SK-N-SH (cell line): ENCODE results near the gene PBX1. TPM values are rescaled to one million over a fixed set of nuclear protein-coding genes. Genes with fewer than 3 reads are reported as not detected.
"Not testable (repeated sequence)": the region's sequence is repeated elsewhere in the genome, so short reads cannot be mapped to it uniquely, and the experiment has no call there.

ENCODE experiments used
- CTCF ChIA-PET: fragments of 300-600, 350-600 bp; formaldehyde crosslinking; extraction: SDS; loops from one replicate; lab custom pipeline; 2021; lab: Yijun Ruan, JAX
- POLR2A ChIA-PET: fragments of 350-600 bp; sonication (Branson Sonifier 250); formaldehyde crosslinking; extraction: SDS; loops from one replicate; lab custom pipeline; 2020; ENCODE audit warnings: antibody characterized with exemption, inconsistent platforms; lab: Yijun Ruan, JAX
- DNase-seq: peaks from one replicate; pipeline ENCODE4 v3.0.0; 2012
- H2AFZ ChIP-seq: fragments of 200-600 bp; sonication (generic); 2 replicates; pipeline ENCODE4 v1.8.1; 2016; ENCODE audit warnings: antibody characterized with exemption, mild to moderate bottlenecking, low read depth
- H3F3A ChIP-seq: fragments of 200-600 bp; sonication (generic); replicated peaks from 2 replicates; pipeline ENCODE3; 2016; ENCODE audit warnings: antibody characterized with exemption, mild to moderate bottlenecking; ENCODE audit not compliant: insufficient read depth
- H3K27ac ChIP-seq, 2 experiments: fragments of 200-500 bp in 1 of 2; fragments of 200-600 bp in 1 of 2; sonication (Bioruptor generic) in 1 of 2; sonication (generic), shearing (Covaris generic) in 1 of 2; 2 replicates each; pipeline versions ENCODE4 v1.5.1 to v1.6.1; 2014 to 2016; ENCODE audit warnings: low read depth in 2 of 2, inconsistent platforms in 1 of 2, low read length in 1 of 2, mild to moderate bottlenecking in 1 of 2, mixed read lengths in 1 of 2
- H3K27me3 ChIP-seq: fragments of 200-600 bp; sonication (generic), shearing (Covaris generic); 2 replicates; pipeline ENCODE4 v1.6.1; 2016; ENCODE audit warnings: mixed run types; ENCODE audit not compliant: insufficient read depth
- H3K36me3 ChIP-seq, 2 experiments: fragments of 200-500 bp in 1 of 2; fragments of 200-600 bp in 1 of 2; sonication (Bioruptor generic) in 1 of 2; sonication (generic) in 1 of 2; replicated peaks in 1 of 2; 2 replicates each; pipeline versions ENCODE3 to v1.5.1; 2014 to 2016; ENCODE audit warnings: low read length in 1 of 2, mild to moderate bottlenecking in 1 of 2; ENCODE audit not compliant: insufficient read depth in 2 of 2, control insufficient read depth in 1 of 2
- H3K4me1 ChIP-seq, 2 experiments: fragments of 200-500 bp in 1 of 2; fragments of 200-600 bp in 1 of 2; sonication (Bioruptor generic) in 1 of 2; sonication (generic), shearing (Covaris generic) in 1 of 2; 2 replicates each; pipeline versions ENCODE4 v1.5.1 to v1.6.1; 2014 to 2016; ENCODE audit warnings: low read depth in 1 of 2, low read length in 1 of 2, mixed run types in 1 of 2; ENCODE audit not compliant: insufficient read depth in 2 of 2, control insufficient read depth in 1 of 2
- H3K4me2 ChIP-seq: fragments of 200-600 bp; sonication (generic), shearing (Covaris generic); 2 replicates; pipeline ENCODE4 v1.6.1; 2017; ENCODE audit warnings: mixed run types
- H3K4me3 ChIP-seq, 2 experiments: fragments of 200-500 bp in 1 of 2; fragments of 200-600 bp in 1 of 2; sonication (Bioruptor generic) in 1 of 2; sonication (generic), shearing (Covaris generic) in 1 of 2; 2 replicates each; pipeline versions ENCODE4 v1.5.1 to v1.8.1; 2014 to 2016; ENCODE audit warnings: low read depth in 2 of 2, inconsistent platforms in 1 of 2, low read length in 1 of 2, mild to moderate bottlenecking in 1 of 2, mixed read lengths in 1 of 2, moderate library complexity in 1 of 2
- H3K79me2 ChIP-seq: fragments of 200-600 bp; sonication (generic); 2 replicates; pipeline ENCODE4 v1.8.1; 2017; ENCODE audit warnings: mild to moderate bottlenecking; ENCODE audit not compliant: insufficient read depth
- H3K9ac ChIP-seq: fragments of 200-600 bp; sonication (generic); 2 replicates; pipeline ENCODE4 v1.6.1; 2017; ENCODE audit warnings: mixed run types
- H3K9me2 ChIP-seq: fragments of 200-600 bp; sonication (generic); 2 replicates; pipeline ENCODE4 v1.6.1; 2017; ENCODE audit warnings: mixed run types
- H3K9me3 ChIP-seq: fragments of 200-600 bp; sonication (generic); 2 replicates; pipeline ENCODE4 v1.6.1; 2017; ENCODE audit warnings: mixed run types, mild to moderate bottlenecking, moderate library complexity
- H4K20me1 ChIP-seq: fragments of 200-600 bp; sonication (generic); 2 replicates; pipeline ENCODE4 v1.6.1; 2017; ENCODE audit warnings: mild to moderate bottlenecking, mixed run types; ENCODE audit not compliant: insufficient read depth
- ELF1 ChIP-seq: IDR thresholded peaks from 2 replicates; pipeline ENCODE4 v1.4.0; 2012
- EP300 ChIP-seq, 2 experiments: IDR thresholded peaks; 2 replicates each; pipeline versions ENCODE4 v1.4.0 to v1.6.1; 2012; ENCODE audit warnings: borderline replicate concordance in 1 of 2, low read depth in 1 of 2, low read length in 1 of 2
- FOSL2 ChIP-seq: IDR thresholded peaks from 2 replicates; pipeline ENCODE4 v1.4.0; 2012; ENCODE audit warnings: low read depth, mild to moderate bottlenecking, moderate library complexity, borderline replicate concordance
- FOXM1 ChIP-seq: IDR thresholded peaks from 2 replicates; pipeline ENCODE4 v1.4.0; 2012; ENCODE audit warnings: low read depth, mild to moderate bottlenecking
- JUND ChIP-seq: IDR thresholded peaks from 2 replicates; pipeline ENCODE4 v1.4.0; 2012
- NFIC ChIP-seq: IDR thresholded peaks from 2 replicates; pipeline ENCODE4 v1.4.0; 2012; ENCODE audit warnings: borderline replicate concordance
- NRF1 ChIP-seq: IDR thresholded peaks from 2 replicates; pipeline ENCODE4 v1.6.1; 2012; ENCODE audit warnings: low read depth, mild to moderate bottlenecking, low read length
- POLR2AphosphoS5 ChIP-seq: IDR thresholded peaks from 2 replicates; pipeline ENCODE4 v1.6.1; 2012; ENCODE audit warnings: low read depth, low read length
- RAD21 ChIP-seq: IDR thresholded peaks from 2 replicates; pipeline ENCODE4 v1.6.1; 2012; ENCODE audit warnings: mild to moderate bottlenecking, low read length
- RFX5 ChIP-seq: IDR thresholded peaks from 2 replicates; pipeline ENCODE4 v1.6.1; 2012; ENCODE audit warnings: mild to moderate bottlenecking, improper control_type of control experiment, low read length
- SMC3 ChIP-seq: IDR thresholded peaks from 2 replicates; pipeline ENCODE4 v1.6.1; 2012; ENCODE audit warnings: low read depth, low read length, improper control_type of control experiment
- TAF1 ChIP-seq: IDR thresholded peaks from 2 replicates; pipeline ENCODE4 v1.6.1; 2012; ENCODE audit warnings: low read depth, mild to moderate bottlenecking, low read length, moderate library complexity, borderline replicate concordance
- TCF12 ChIP-seq: IDR thresholded peaks from 2 replicates; pipeline ENCODE4 v1.4.0; 2012
- YY1 ChIP-seq: IDR thresholded peaks from 2 replicates; pipeline ENCODE4 v1.4.0; 2012; ENCODE audit warnings: low read depth, mild to moderate bottlenecking
- WGBS: methylation state at CpG from one replicate; pipeline ENCODE4 v1.1.6; 2017; ENCODE audit warnings: low lambda C conversion rate; 5-methylcytosine and 5-hydroxymethylcytosine counted together
- polyA plus RNA-seq, 3 experiments: library from polyadenylated mRNA; depleted of rRNA; stranded (reverse); fragments of >200 nt; gene quantifications; 2 replicates each; pipeline ENCODE4 v1.2.3, GENCODE V29; 2012
- TF ChIP-seq, protein P1 (sequence below): fragments of 150-350 bp; IDR thresholded peaks from 2 replicates; pipeline ENCODE4 v1.6.1; 2017; ENCODE audit warnings: antibody characterized with exemption, low read length, low read depth, borderline replicate concordance
- TF ChIP-seq, protein P2 (sequence below): IDR thresholded peaks from 2 replicates; pipeline ENCODE4 v1.4.0; 2012; ENCODE audit warnings: low read depth, borderline replicate concordance
- TF ChIP-seq, protein P3 (sequence below): IDR thresholded peaks from 2 replicates; pipeline ENCODE4; 2012
- TF ChIP-seq, protein P4 (sequence below): fragments of 150-350 bp; IDR thresholded peaks from 2 replicates; pipeline ENCODE4 v1.6.1; 2016; ENCODE audit warnings: mild to moderate bottlenecking, low read depth, low read length

PBX1 gene
- polyA plus RNA-seq, 1 of the 3 experiments (the other 2 are of a cell fraction), result 27.0 TPM

DNA sequence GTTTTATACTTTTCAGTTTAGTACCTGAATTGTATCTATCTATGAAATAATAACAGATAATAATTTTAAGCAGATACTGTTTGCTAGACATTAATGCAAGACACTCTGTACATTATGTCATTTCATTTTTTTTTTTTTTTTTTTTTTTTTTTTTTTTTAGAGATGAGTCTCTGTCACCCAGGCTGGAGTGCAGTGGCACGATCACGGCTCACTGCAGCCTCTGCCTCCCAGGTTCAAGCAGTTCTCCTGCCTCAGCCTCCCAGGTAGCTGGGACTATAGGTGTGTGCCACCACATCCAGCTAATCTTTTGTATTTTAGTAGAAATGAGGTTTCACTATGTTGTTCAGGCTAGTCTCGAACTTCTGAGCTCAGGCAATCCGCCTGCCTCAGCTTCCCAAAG, 44.8 kb downstream of the PBX1 start:
- H3K27me3 ChIP-seq, H3K79me2 ChIP-seq, H3K36me3 ChIP-seq, H3K9me3 ChIP-seq, H2AFZ ChIP-seq, DNase-seq, H4K20me1 ChIP-seq, H3K9ac ChIP-seq, CTCF ChIA-PET, H3K4me3 ChIP-seq, H3K4me2 ChIP-seq, POLR2A ChIA-PET, H3K9me2 ChIP-seq: not testable (repeated sequence)
- peaks cover 16 to 31% of the 10 kb centered on the region in 2 experiments for H3K4me1 ChIP-seq
- 85% methylated on average over 4 of the region's 4 CpGs for WGBS
- H3F3A ChIP-seq, result peaks cover 26% of the 10 kb centered on the region
- peak overlapping the region; percentile 69 to 90; a peak in 2 of 4 replicates for H3K27ac ChIP-seq

DNA sequence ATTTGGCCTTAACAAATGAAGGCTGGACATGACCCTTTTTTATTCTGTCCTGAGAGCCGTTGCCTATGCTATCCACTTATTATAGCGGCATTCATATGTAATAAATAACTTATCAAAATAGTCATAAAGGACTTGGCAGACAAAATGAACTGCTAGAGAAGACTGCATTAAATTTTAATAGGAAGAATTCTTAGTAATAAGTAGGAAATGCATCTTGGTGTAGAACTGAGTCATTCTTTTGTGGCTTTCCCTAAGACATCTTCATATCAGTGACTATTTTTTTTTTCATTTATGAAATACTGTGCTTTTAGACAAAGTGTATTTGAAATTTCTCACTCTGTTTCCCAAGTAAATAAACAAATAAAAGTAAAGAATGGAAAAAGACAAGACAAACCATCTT, 45.6 kb downstream of the PBX1 start:
- H3F3A ChIP-seq, result peaks cover 31% of the 10 kb centered on the region
- peak overlapping the region; percentile 47; the same call in 1 of the 2 replicates for H3K4me2 ChIP-seq
- no peak overlapping the region for H2AFZ ChIP-seq
- no peaks in the 10 kb centered on the region for H3K27me3 ChIP-seq
- H3K9me3 ChIP-seq, result no peaks in the 10 kb centered on the region
- CTCF ChIA-PET, result no interaction called here
- no peak for DNase-seq
- H3K4me1 ChIP-seq, result peaks cover 22 to 37% of the 10 kb centered on the region in 2 experiments
- 24% methylated on average over 2 of the region's 2 CpGs for WGBS
- POLR2A ChIA-PET, result no interaction called here
- no peak overlapping the region for H3K9ac ChIP-seq
- H3K79me2 ChIP-seq, result no peaks in the 10 kb centered on the region
- TF ChIP-seq, protein P1, sequence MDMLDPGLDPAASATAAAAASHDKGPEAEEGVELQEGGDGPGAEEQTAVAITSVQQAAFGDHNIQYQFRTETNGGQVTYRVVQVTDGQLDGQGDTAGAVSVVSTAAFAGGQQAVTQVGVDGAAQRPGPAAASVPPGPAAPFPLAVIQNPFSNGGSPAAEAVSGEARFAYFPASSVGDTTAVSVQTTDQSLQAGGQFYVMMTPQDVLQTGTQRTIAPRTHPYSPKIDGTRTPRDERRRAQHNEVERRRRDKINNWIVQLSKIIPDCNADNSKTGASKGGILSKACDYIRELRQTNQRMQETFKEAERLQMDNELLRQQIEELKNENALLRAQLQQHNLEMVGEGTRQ, result no peak
- TF ChIP-seq YY1, result no peak
- TF ChIP-seq RFX5, result no peak
- no peak for TF ChIP-seq RAD21
- TF ChIP-seq, protein P2, sequence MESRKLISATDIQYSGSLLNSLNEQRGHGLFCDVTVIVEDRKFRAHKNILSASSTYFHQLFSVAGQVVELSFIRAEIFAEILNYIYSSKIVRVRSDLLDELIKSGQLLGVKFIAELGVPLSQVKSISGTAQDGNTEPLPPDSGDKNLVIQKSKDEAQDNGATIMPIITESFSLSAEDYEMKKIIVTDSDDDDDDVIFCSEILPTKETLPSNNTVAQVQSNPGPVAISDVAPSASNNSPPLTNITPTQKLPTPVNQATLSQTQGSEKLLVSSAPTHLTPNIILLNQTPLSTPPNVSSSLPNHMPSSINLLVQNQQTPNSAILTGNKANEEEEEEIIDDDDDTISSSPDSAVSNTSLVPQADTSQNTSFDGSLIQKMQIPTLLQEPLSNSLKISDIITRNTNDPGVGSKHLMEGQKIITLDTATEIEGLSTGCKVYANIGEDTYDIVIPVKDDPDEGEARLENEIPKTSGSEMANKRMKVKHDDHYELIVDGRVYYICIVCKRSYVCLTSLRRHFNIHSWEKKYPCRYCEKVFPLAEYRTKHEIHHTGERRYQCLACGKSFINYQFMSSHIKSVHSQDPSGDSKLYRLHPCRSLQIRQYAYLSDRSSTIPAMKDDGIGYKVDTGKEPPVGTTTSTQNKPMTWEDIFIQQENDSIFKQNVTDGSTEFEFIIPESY, result no peak
- TF ChIP-seq EP300 (IDR thresholded peaks at IDR 0.05; ENCODE audit: borderline replicate concordance in 1 of 2, low read depth in 1 of 2, low read length in 1 of 2), result 0 out of 4 replicates have a peak, but pooled peaks of 1 of the 2 experiments have one; percentile 30
- TF ChIP-seq, protein P3, sequence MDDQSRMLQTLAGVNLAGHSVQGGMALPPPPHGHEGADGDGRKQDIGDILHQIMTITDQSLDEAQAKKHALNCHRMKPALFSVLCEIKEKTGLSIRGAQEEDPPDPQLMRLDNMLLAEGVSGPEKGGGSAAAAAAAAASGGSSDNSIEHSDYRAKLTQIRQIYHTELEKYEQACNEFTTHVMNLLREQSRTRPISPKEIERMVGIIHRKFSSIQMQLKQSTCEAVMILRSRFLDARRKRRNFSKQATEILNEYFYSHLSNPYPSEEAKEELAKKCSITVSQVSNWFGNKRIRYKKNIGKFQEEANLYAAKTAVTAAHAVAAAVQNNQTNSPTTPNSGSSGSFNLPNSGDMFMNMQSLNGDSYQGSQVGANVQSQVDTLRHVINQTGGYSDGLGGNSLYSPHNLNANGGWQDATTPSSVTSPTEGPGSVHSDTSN, result peak; percentile 41; the same call in 1 of the 2 replicates
- no peak for TF ChIP-seq ELF1
- no peak for TF ChIP-seq TAF1
- TF ChIP-seq, protein P4, sequence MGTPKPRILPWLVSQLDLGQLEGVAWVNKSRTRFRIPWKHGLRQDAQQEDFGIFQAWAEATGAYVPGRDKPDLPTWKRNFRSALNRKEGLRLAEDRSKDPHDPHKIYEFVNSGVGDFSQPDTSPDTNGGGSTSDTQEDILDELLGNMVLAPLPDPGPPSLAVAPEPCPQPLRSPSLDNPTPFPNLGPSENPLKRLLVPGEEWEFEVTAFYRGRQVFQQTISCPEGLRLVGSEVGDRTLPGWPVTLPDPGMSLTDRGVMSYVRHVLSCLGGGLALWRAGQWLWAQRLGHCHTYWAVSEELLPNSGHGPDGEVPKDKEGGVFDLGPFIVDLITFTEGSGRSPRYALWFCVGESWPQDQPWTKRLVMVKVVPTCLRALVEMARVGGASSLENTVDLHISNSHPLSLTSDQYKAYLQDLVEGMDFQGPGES, result no peak
- TF ChIP-seq FOSL2, result peak; percentile 65; the same call in 1 of the 2 replicates
- no peak for TF ChIP-seq POLR2AphosphoS5
- TF ChIP-seq NRF1, result no peak
- peak; percentile 50; the same call in 1 of the 2 replicates for TF ChIP-seq TCF12
- TF ChIP-seq NFIC, result peak; percentile 31; the same call in 1 of the 2 replicates
- TF ChIP-seq FOXM1, result no peak
- TF ChIP-seq SMC3, result no peak
- peak; percentile 49; the same call in 1 of the 2 replicates for TF ChIP-seq JUND
- no peak overlapping the region for H3K4me3 ChIP-seq
- peak overlapping the region; percentile 47 to 69; a peak in 3 of 4 replicates for H3K27ac ChIP-seq
- no peaks in the 10 kb centered on the region for H3K9me2 ChIP-seq
- no peaks in the 10 kb centered on the region for H3K36me3 ChIP-seq
- no peaks in the 10 kb centered on the region for H4K20me1 ChIP-seq
